Breast epithelium (tissue), 3 donors: Measurements from ENCODE around the gene ANKS1B.

Experiments
- CTCF ChIP-seq, 3 donors: fragments of 450-650 bp; IDR thresholded peaks; one replicate each; pipeline ENCODE4 v1.5.1; 2016 to 2017; ENCODE audit warnings: antibody characterized with exemption in 3 of 3, mild to moderate bottlenecking in 3 of 3, moderate library complexity in 3 of 3
- POLR2A ChIP-seq: fragments of 450-650 bp; IDR thresholded peaks from one replicate; pipeline ENCODE4 v1.6.1; 2016; ENCODE audit warnings: antibody characterized with exemption, mild to moderate bottlenecking, moderate library complexity
- POLR2AphosphoS5 ChIP-seq, 3 donors: sonication (generic); formaldehyde crosslinking; IDR thresholded peaks; one replicate each; pipeline ENCODE4 v1.6.1; 2017; ENCODE audit warnings: antibody characterized with exemption in 3 of 3

GRCh38 chr12:98918176-98918863, 1066.4 kb downstream of the ANKS1B start:
- TF ChIP-seq POLR2A (no peak), CTCF (IDR thresholded peaks at IDR 0.05) (no peak), POLR2AphosphoS5 (IDR thresholded peaks at IDR 0.05) (no peak)
